MM.1S (cell line): ENCODE measurements around the gene CBX6.

Experiments
- EZH2 ChIP-seq: fragments of 300-600 bp; sonication (generic); optimal IDR thresholded peaks from 2 replicates; pipeline ENCODE3; 2017; ENCODE audit warnings: low read depth, mild to moderate bottlenecking, antibody characterized with exemption, low read length, mixed read lengths
- EZH2phosphoT487 ChIP-seq: fragments of 300-600 bp; sonication (generic); IDR thresholded peaks from 2 replicates; pipeline ENCODE4 v1.6.1; 2018; ENCODE audit warnings: antibody characterized with exemption, low read length
- TF ChIP-seq, protein P1 (sequence below): fragments of 300-600 bp; sonication (generic); IDR thresholded peaks from 2 replicates; pipeline ENCODE4 v1.5.1; 2016; ENCODE audit warnings: antibody characterized with exemption, low read length, mixed read lengths

DNA sequence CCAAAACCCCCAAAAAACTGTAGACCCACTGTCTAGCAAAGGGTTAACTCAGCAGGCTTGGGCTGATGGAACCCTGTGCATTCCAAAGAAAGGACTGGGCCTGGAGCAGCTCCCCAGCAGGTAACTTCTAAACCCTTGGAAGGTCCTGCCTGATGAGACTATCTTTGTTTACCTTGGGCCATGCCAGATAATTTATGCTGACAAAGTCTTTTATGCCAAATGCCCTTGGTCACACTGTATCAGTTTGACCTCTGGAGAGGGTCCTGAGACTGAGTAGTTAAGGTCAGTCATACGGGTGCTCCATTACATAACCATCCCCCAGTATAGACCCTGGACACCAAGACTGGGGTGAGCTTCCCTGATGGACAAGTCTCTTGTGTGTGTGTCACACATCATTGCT lies 56.2 kb downstream of the CBX6 start:
- TF ChIP-seq, protein P1, sequence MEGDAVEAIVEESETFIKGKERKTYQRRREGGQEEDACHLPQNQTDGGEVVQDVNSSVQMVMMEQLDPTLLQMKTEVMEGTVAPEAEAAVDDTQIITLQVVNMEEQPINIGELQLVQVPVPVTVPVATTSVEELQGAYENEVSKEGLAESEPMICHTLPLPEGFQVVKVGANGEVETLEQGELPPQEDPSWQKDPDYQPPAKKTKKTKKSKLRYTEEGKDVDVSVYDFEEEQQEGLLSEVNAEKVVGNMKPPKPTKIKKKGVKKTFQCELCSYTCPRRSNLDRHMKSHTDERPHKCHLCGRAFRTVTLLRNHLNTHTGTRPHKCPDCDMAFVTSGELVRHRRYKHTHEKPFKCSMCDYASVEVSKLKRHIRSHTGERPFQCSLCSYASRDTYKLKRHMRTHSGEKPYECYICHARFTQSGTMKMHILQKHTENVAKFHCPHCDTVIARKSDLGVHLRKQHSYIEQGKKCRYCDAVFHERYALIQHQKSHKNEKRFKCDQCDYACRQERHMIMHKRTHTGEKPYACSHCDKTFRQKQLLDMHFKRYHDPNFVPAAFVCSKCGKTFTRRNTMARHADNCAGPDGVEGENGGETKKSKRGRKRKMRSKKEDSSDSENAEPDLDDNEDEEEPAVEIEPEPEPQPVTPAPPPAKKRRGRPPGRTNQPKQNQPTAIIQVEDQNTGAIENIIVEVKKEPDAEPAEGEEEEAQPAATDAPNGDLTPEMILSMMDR, result no peak
- TF ChIP-seq EZH2 (no peak), EZH2phosphoT487 (no peak)
